GM23248 (cell line): Measurements from ENCODE around the gene CALY. TPM values are rescaled to one million over a fixed set of nuclear protein-coding genes. Genes with fewer than 3 reads are reported as not detected.
A peak's percentile ranks its signal among the peaks of the same experiment; 100 is the strongest.

Experiments used
- DNase-seq: peaks from one replicate; pipeline ENCODE4 v3.0.0-alpha.2; 2015
- H2AFZ ChIP-seq: fragments of 200-600 bp; sonication (generic); 2 replicates; pipeline ENCODE4 v1.6.1; 2016; ENCODE audit warnings: antibody characterized with exemption
- H3F3A ChIP-seq: fragments of 200-600 bp; sonication (generic); 2 replicates; pipeline ENCODE4 v1.6.1; 2016; ENCODE audit warnings: mild to moderate bottlenecking, antibody characterized with exemption, mixed run types; ENCODE audit not compliant: insufficient read depth
- H3K27ac ChIP-seq: fragments of 200-600 bp; sonication (generic); 2 replicates; pipeline ENCODE4 v1.5.1; 2016; ENCODE audit warnings: mild to moderate bottlenecking
- H3K27me3 ChIP-seq: fragments of 200-600 bp; sonication (generic); replicated peaks from 2 replicates; pipeline ENCODE4 v1.6.1; 2016; ENCODE audit warnings: mild to moderate bottlenecking; ENCODE audit not compliant: insufficient read depth
- H3K36me3 ChIP-seq: fragments of 200-600 bp; sonication (generic); 2 replicates; pipeline ENCODE4 v1.6.1; 2016; ENCODE audit warnings: low read depth, mild to moderate bottlenecking
- H3K4me1 ChIP-seq: fragments of 200-600 bp; sonication (generic); 2 replicates; pipeline ENCODE4 v1.6.1; 2016; ENCODE audit warnings: mild to moderate bottlenecking; ENCODE audit not compliant: insufficient read depth
- H3K4me2 ChIP-seq: fragments of 200-600 bp; sonication (generic); one replicate; pipeline ENCODE4 v1.6.1; 2016; ENCODE audit warnings: mild to moderate bottlenecking; ENCODE audit not compliant: unreplicated experiment
- H3K4me3 ChIP-seq: fragments of 200-600 bp; sonication (generic); 2 replicates; pipeline ENCODE4 v1.5.1; 2016; ENCODE audit warnings: mild to moderate bottlenecking
- H3K79me2 ChIP-seq: fragments of 200-600 bp; sonication (generic); 2 replicates; pipeline ENCODE4 v1.6.1; 2016; ENCODE audit warnings: mild to moderate bottlenecking; ENCODE audit not compliant: insufficient read depth
- H3K9ac ChIP-seq: fragments of 200-600 bp; sonication (generic); 2 replicates; pipeline ENCODE4 v1.6.1; 2016; ENCODE audit warnings: mild to moderate bottlenecking
- H3K9me2 ChIP-seq: fragments of 200-600 bp; sonication (generic); 2 replicates; pipeline ENCODE4 v1.6.1; 2016; ENCODE audit warnings: mixed run types, mild to moderate bottlenecking, moderate library complexity; ENCODE audit not compliant: insufficient read depth
- H3K9me3 ChIP-seq: fragments of 200-600 bp; sonication (generic); one replicate; pipeline ENCODE4 v1.6.1; 2017; ENCODE audit warnings: low read depth
- H4K20me1 ChIP-seq: fragments of 200-600 bp; sonication (generic); 2 replicates; pipeline ENCODE4 v1.6.0; 2016; ENCODE audit not compliant: insufficient read depth
- EZH2 ChIP-seq: fragments of 200-600 bp; sonication (generic); IDR thresholded peaks from 2 replicates; pipeline ENCODE4 v1.6.1; 2018; ENCODE audit warnings: antibody characterized with exemption, mild to moderate bottlenecking; ENCODE audit not compliant: insufficient read depth, poor library complexity, severe bottlenecking
- EZH2phosphoT487 ChIP-seq: fragments of 200-600 bp; sonication (generic); IDR thresholded peaks from 2 replicates; pipeline ENCODE4 v1.6.1; 2018; ENCODE audit warnings: antibody characterized with exemption, moderate library complexity, mild to moderate bottlenecking, low read depth; ENCODE audit not compliant: insufficient read depth
- WGBS, 2 experiments: methylation state at CpG; one replicate each; pipeline ENCODE4 v1.1.6; 2015 to 2017; ENCODE audit warnings: low lambda C conversion rate in 2 of 2, low coverage in 1 of 2; ENCODE audit errors: missing lambda C conversion rate in 2 of 2; 5-methylcytosine and 5-hydroxymethylcytosine counted together
- in situ Hi-C: fragments of 300-500 bp; cut with MboI; formaldehyde crosslinking; loops from 2 replicates; pipeline ENCODE4 v1.15.0; 2020
- polyA plus RNA-seq: library from polyadenylated mRNA; unstranded; fragments of >200 nt; fragmentation: Nextera tagmentation; extraction: Ambion mirVana; gene quantifications from 2 replicates; pipeline ENCODE4 v1.2.1, GENCODE V29; 2016
- total RNA-seq: library from RNA; depleted of rRNA; stranded (reverse); fragments of >200 nt; shearing (Covaris generic); gene quantifications from 2 replicates; pipeline ENCODE4 v1.2.3, GENCODE V29; 2014; rRNA removed

Gene CALY
- total RNA-seq, result 0.86 TPM in 1 of 2 replicates, not detected in the other
- not detected in 2 replicates for polyA plus RNA-seq

- in situ Hi-C loops, result no loop called here
- no peak for TF ChIP-seq EZH2
- no peak for TF ChIP-seq EZH2phosphoT487
- H3K9ac ChIP-seq, result no peak within 1 kb of the TSS
- no peaks in the 10 kb centered on the region for H3F3A ChIP-seq
- no peaks in the 10 kb centered on the region for H3K9me2 ChIP-seq
- peak within 1 kb of the TSS; percentile 44 for H3K4me2 ChIP-seq
- H4K20me1 ChIP-seq, result no peaks in the 10 kb centered on the region
- DNase-seq, result peak; percentile 15
- H3K79me2 ChIP-seq, result no peaks in the 10 kb centered on the region
- no peaks in the 10 kb centered on the region for H3K4me1 ChIP-seq
- H3K27me3 ChIP-seq, result peaks cover 41% of the 10 kb centered on the region
- WGBS, 2 experiments, result 13 to 22% methylated on average over 11 to 55 of the region's 63 CpGs
- peak within 1 kb of the TSS; percentile 56; the same call in 1 of the 2 replicates for H3K4me3 ChIP-seq
- H2AFZ ChIP-seq, result no peak within 1 kb of the TSS
- no peaks in the 10 kb centered on the region for H3K9me3 ChIP-seq
- H3K27ac ChIP-seq, result no peak within 1 kb of the TSS
- H3K36me3 ChIP-seq, result no peaks in the 10 kb centered on the region
These were observed at the start of gene CALY for GRCh38 chr10:133336577-133337369. TSS of gene CALY (minus strand) at chr10:133336896. CDS start at chr10:133328989, 7,907 bp downstream.

GRCh38 chr10:133385214-133385613 is 48.5 kb upstream of the CALY start:
- Histone ChIP-seq H3K9me2 (no peaks in the 10 kb centered on the region), H3F3A (no peaks in the 10 kb centered on the region), H3K4me2 (no peak overlapping the region), H3K36me3 (no peaks in the 10 kb centered on the region; the same call in 1 of the 2 replicates), H3K27ac (no peak overlapping the region), H3K4me1 (no peaks in the 10 kb centered on the region), H3K4me3 (no peak overlapping the region), H2AFZ (no peak overlapping the region), H3K79me2 (no peaks in the 10 kb centered on the region), H4K20me1 (no peaks in the 10 kb centered on the region), H3K9me3 (no peaks in the 10 kb centered on the region), H3K27me3 (no peaks in the 10 kb centered on the region), H3K9ac (no peak overlapping the region)
- in situ Hi-C loops, result no loop called here
- no peak for TF ChIP-seq EZH2
- TF ChIP-seq EZH2phosphoT487, result no peak
- 89 to 96% methylated on average over 2 of the region's 2 CpGs for whole genome bisulfite sequencing, 2 experiments
- no peak for DNase-seq

- Histone ChIP-seq H3F3A (no peaks in the 10 kb centered on the region), H3K9me2 (no peaks in the 10 kb centered on the region), H3K79me2 (no peaks in the 10 kb centered on the region), H3K27ac (no peak overlapping the region), H3K4me1 (no peaks in the 10 kb centered on the region), H3K36me3 (no peaks in the 10 kb centered on the region; the same call in 1 of the 2 replicates), H3K9me3 (no peaks in the 10 kb centered on the region), H3K27me3 (no peaks in the 10 kb centered on the region), H3K4me3 (no peak overlapping the region), H3K4me2 (no peak overlapping the region), H2AFZ (no peak overlapping the region), H3K9ac (no peak overlapping the region), H4K20me1 (no peaks in the 10 kb centered on the region)
- 86 to 88% methylated on average over 13 of the region's 13 CpGs for WGBS, 2 experiments
- no peak for DNase-seq
- in situ Hi-C loops, result no loop called here
- TF ChIP-seq EZH2 (no peak), EZH2phosphoT487 (no peak)
These were observed 47.4 kb upstream of the CALY start for GRCh38 chr10:133384071-133384470.

GRCh38 chr10:133383551-133383950 is 46.9 kb upstream of the CALY start:
- in situ Hi-C loops, result no loop called here
- Histone ChIP-seq H3K4me3 (no peak overlapping the region), H3K27ac (no peak overlapping the region), H4K20me1 (no peaks in the 10 kb centered on the region), H3K36me3 (no peaks in the 10 kb centered on the region; the same call in 1 of the 2 replicates), H3K4me1 (no peaks in the 10 kb centered on the region), H3K9me2 (no peaks in the 10 kb centered on the region), H3K79me2 (no peaks in the 10 kb centered on the region), H3K9ac (no peak overlapping the region), H3K4me2 (no peak overlapping the region), H3K9me3 (no peaks in the 10 kb centered on the region), H2AFZ (no peak overlapping the region), H3K27me3 (no peaks in the 10 kb centered on the region), H3F3A (no peaks in the 10 kb centered on the region)
- TF ChIP-seq EZH2, result no peak
- TF ChIP-seq EZH2phosphoT487, result no peak
- no peak for DNase-seq
- 96 to 97% methylated on average over 4 of the region's 4 CpGs for WGBS, 2 experiments
